Mesendoderm (in vitro differentiated cells): ENCODE results near the gene HMG20B.

Source experiments
- DNase-seq: peaks from one replicate; pipeline ENCODE4 v3.0.0; 2013
- H2AK5ac ChIP-seq: 2 replicates; pipeline ENCODE4 v1.6.1; 2013; ENCODE audit warnings: low read length, inconsistent platforms
- H2BK120ac ChIP-seq: 2 replicates; pipeline ENCODE4 v1.6.1; 2013; ENCODE audit warnings: low read depth, mild to moderate bottlenecking, low read length, moderate library complexity, mixed read lengths
- H2BK15ac ChIP-seq: replicated peaks from 2 replicates; pipeline ENCODE4 v1.6.1; 2013; ENCODE audit warnings: low read depth, mild to moderate bottlenecking, moderate library complexity
- H2BK5ac ChIP-seq: 2 replicates; pipeline ENCODE4 v1.6.1; 2013; ENCODE audit warnings: low read length, inconsistent platforms
- H3K18ac ChIP-seq: 2 replicates; pipeline ENCODE4 v1.6.1; 2013; ENCODE audit warnings: mild to moderate bottlenecking, low read length, mixed read lengths
- H3K23ac ChIP-seq: one replicate; pipeline ENCODE4 v1.6.1; 2013; ENCODE audit warnings: low read length
- H3K27ac ChIP-seq: 2 replicates; pipeline ENCODE4 v1.5.1; 2013; ENCODE audit warnings: low read depth, mild to moderate bottlenecking, inconsistent platforms, low read length, moderate library complexity
- H3K27me3 ChIP-seq: 2 replicates; pipeline ENCODE4 v1.6.1; 2013; ENCODE audit warnings: low read length, control low read depth, mild to moderate bottlenecking, inconsistent platforms; ENCODE audit not compliant: insufficient read depth, poor library complexity
- H3K36me3 ChIP-seq: 2 replicates; pipeline ENCODE4 v1.6.1; 2013; ENCODE audit warnings: low read length, inconsistent platforms; ENCODE audit not compliant: control insufficient read depth, insufficient read depth
- H3K4ac ChIP-seq: one replicate; pipeline ENCODE4 v1.6.1; 2013; ENCODE audit warnings: low read depth, mild to moderate bottlenecking, low read length, moderate library complexity
- H3K4me1 ChIP-seq: 2 replicates; pipeline ENCODE4 v1.6.1; 2013; ENCODE audit warnings: low read depth, low read length, inconsistent platforms; ENCODE audit not compliant: control insufficient read depth
- H3K4me2 ChIP-seq: 2 replicates; pipeline ENCODE4 v1.6.1; 2013; ENCODE audit warnings: low read length
- H3K4me3 ChIP-seq: 2 replicates; pipeline ENCODE4 v1.5.1; 2013; ENCODE audit warnings: mild to moderate bottlenecking, low read length
- H3K56ac ChIP-seq: one replicate; pipeline ENCODE4 v1.6.1; 2013; ENCODE audit warnings: low read length
- H3K79me1 ChIP-seq: 2 replicates; pipeline ENCODE4 v1.6.1; 2013; ENCODE audit warnings: low read length, inconsistent platforms
- H3K79me2 ChIP-seq: 2 replicates; pipeline ENCODE4 v1.6.1; 2013; ENCODE audit warnings: mild to moderate bottlenecking, low read length; ENCODE audit not compliant: control insufficient read depth, insufficient read depth
- H3K9ac ChIP-seq: 2 replicates; pipeline ENCODE4 v1.6.1; 2013; ENCODE audit warnings: low read length, inconsistent platforms
- H4K5ac ChIP-seq: one replicate; pipeline ENCODE4 v1.6.1; 2013; ENCODE audit warnings: low read length
- H4K8ac ChIP-seq: one replicate; pipeline ENCODE4 v1.6.1; 2013; ENCODE audit warnings: low read depth, mild to moderate bottlenecking, control low read depth, low read length, moderate library complexity
- WGBS: extraction: QIAGEN DNeasy Blood & Tissue Kit; methylation state at CpG from one replicate; pipeline ENCODE4 v1.1.7; 2013; ENCODE audit warnings: low lambda C conversion rate, missing lambda C conversion rate; ENCODE audit not compliant: insufficient coverage; ENCODE audit errors: extremely low coverage; 5-methylcytosine and 5-hydroxymethylcytosine counted together

The HMG20B gene

DNA sequence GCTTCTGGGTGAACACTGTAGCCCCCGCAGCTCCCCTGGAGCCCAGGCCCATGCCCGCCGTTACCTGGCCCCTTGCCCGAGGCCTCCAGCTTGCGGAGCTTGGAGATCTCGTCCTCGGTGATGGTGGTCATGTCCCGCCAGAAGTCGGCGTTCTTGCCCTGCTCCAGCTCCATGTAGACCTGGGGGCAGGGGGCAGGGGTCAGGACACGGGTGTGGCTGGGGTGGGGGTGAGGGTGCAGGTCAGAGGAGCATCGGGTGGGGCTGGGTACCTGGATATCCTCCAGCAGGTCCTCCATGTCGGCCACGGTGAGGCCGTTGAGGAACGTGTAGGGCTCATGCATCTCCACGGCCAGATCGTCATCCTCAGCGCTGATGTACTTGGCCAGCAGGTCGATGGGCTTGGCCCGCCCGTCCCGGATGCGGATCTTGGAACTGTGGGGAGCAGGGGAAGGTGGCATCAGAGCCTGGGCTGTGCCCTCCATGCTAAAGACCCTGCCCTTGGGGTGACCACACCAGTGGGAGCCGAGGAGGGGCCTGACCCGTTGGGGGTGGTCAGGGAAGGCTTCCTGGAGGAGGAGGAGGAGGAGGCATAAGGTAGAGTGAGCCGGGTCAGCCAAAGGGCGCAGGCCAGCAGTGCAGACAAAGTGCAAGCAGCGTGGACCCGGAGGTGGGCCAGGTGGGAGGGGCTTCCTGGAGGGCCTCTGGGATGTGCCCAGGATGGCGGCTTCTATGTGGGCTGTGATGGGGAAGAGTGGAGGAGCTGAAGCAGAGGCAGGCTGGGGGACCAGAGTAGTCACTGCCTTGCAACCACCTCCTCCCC lies 46.3 kb downstream of the HMG20B start:
- H4K8ac ChIP-seq, result no peak overlapping the region
- no peak overlapping the region for H3K4me3 ChIP-seq
- no peaks in the 10 kb centered on the region for H3K36me3 ChIP-seq
- no peaks in the 10 kb centered on the region for H3K79me1 ChIP-seq
- H3K4me2 ChIP-seq, result no peak overlapping the region
- H2BK120ac ChIP-seq, result no peak overlapping the region
- H2AK5ac ChIP-seq, result no peak overlapping the region
- no peak overlapping the region for H3K56ac ChIP-seq
- no peaks in the 10 kb centered on the region for H3K4me1 ChIP-seq
- H3K27me3 ChIP-seq, result no peaks in the 10 kb centered on the region
- H2BK15ac ChIP-seq, result no peak overlapping the region
- H3K23ac ChIP-seq, result no peak overlapping the region
- H3K4ac ChIP-seq, result no peak overlapping the region
- H2BK5ac ChIP-seq, result no peak overlapping the region
- no peak overlapping the region for H3K9ac ChIP-seq
- H3K18ac ChIP-seq, result no peak overlapping the region
- WGBS, result no CpG with 5 or more reads among the region's 31 CpGs
- H3K27ac ChIP-seq, result no peak overlapping the region
- no peak overlapping the region for H4K5ac ChIP-seq
- no peak for DNase-seq
- no peaks in the 10 kb centered on the region for H3K79me2 ChIP-seq

DNA sequence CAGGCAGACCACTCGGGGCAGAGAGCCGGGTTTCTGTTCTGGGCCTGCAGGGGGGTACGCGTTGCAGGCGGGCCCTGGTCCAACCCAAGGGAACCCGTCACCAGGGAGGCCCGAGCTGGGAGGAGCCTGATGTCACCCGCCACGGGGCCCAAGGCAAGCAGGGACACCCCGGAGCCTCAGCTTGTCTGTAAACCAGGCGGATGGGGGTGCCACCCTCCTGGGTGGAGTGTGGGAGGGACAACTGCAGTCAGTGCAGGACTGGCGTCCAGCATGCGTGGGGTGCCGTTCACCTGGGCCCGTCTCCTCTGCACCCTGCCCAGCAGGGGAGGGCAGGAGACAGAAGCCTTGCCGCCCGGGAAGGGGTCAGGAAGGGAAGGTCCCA lies 46.9 kb downstream of the HMG20B start:
- H3K4me3 ChIP-seq, result no peak overlapping the region
- no peak overlapping the region for H3K4me2 ChIP-seq
- no peak overlapping the region for H3K18ac ChIP-seq
- H3K36me3 ChIP-seq, result no peaks in the 10 kb centered on the region
- DNase-seq, result no peak
- no peak overlapping the region for H3K4ac ChIP-seq
- H3K79me1 ChIP-seq, result peaks cover 4% of the 10 kb centered on the region
- H3K79me2 ChIP-seq, result peaks cover 4% of the 10 kb centered on the region
- H4K5ac ChIP-seq, result no peak overlapping the region
- H2BK120ac ChIP-seq, result no peak overlapping the region
- no peak overlapping the region for H2AK5ac ChIP-seq
- H4K8ac ChIP-seq, result no peak overlapping the region
- no peak overlapping the region for H3K23ac ChIP-seq
- H3K27ac ChIP-seq, result no peak overlapping the region
- WGBS, result no CpG with 5 or more reads among the region's 17 CpGs
- no peaks in the 10 kb centered on the region for H3K4me1 ChIP-seq
- no peak overlapping the region for H2BK15ac ChIP-seq
- no peak overlapping the region for H2BK5ac ChIP-seq
- H3K9ac ChIP-seq, result no peak overlapping the region
- H3K56ac ChIP-seq, result no peak overlapping the region
- no peaks in the 10 kb centered on the region for H3K27me3 ChIP-seq

DNA sequence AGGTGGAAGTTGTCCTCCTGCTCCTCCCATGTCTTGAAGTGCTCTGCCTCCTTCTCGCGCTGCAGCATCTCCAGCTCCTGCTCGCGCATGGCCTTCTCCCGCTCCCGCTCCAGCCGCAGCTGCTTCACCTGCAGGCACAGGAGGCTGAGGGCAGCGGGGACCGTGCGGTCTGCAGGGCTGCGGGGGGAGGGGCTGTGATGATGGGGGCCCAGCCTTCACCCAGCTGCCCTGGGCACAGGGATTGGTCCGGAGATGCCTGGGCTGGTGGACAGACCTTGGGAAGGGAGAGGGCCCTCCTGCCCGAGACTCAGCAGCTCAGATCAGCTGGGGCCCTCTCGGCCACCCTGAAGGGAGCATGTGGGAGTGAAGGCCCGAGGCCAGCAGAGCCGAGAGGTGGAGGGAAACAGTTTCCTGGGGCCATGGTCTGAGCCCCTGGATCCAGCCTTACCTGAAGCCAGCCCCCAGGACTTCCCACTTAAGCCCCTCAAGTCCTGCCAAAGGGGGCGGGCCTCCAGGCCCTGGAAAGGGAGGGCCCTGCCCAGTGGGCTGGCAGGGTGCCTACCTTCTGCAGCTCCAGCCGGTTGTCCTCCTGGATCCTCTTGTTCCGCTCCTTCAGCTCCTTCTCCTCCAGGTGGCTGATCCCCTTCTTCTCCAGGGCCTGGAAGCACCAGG lies 47.5 kb downstream of the HMG20B start:
- H3K4me3 ChIP-seq, result no peak overlapping the region
- no peak overlapping the region for H2AK5ac ChIP-seq
- no peaks in the 10 kb centered on the region for H3K27me3 ChIP-seq
- no peak overlapping the region for H2BK15ac ChIP-seq
- H4K5ac ChIP-seq, result no peak overlapping the region
- H3K4ac ChIP-seq, result no peak overlapping the region
- H3K27ac ChIP-seq, result no peak overlapping the region
- H3K79me2 ChIP-seq, result peaks cover 10% of the 10 kb centered on the region
- H3K4me1 ChIP-seq, result no peaks in the 10 kb centered on the region
- no peak overlapping the region for H3K4me2 ChIP-seq
- no peak overlapping the region for H3K18ac ChIP-seq
- no peaks in the 10 kb centered on the region for H3K36me3 ChIP-seq
- peaks cover 6% of the 10 kb centered on the region for H3K79me1 ChIP-seq
- no CpG with 5 or more reads among the region's 19 CpGs for WGBS
- H2BK5ac ChIP-seq, result no peak overlapping the region
- no peak for DNase-seq
- H2BK120ac ChIP-seq, result no peak overlapping the region
- H3K23ac ChIP-seq, result no peak overlapping the region
- no peak overlapping the region for H3K9ac ChIP-seq
- no peak overlapping the region for H4K8ac ChIP-seq
- no peak overlapping the region for H3K56ac ChIP-seq

DNA sequence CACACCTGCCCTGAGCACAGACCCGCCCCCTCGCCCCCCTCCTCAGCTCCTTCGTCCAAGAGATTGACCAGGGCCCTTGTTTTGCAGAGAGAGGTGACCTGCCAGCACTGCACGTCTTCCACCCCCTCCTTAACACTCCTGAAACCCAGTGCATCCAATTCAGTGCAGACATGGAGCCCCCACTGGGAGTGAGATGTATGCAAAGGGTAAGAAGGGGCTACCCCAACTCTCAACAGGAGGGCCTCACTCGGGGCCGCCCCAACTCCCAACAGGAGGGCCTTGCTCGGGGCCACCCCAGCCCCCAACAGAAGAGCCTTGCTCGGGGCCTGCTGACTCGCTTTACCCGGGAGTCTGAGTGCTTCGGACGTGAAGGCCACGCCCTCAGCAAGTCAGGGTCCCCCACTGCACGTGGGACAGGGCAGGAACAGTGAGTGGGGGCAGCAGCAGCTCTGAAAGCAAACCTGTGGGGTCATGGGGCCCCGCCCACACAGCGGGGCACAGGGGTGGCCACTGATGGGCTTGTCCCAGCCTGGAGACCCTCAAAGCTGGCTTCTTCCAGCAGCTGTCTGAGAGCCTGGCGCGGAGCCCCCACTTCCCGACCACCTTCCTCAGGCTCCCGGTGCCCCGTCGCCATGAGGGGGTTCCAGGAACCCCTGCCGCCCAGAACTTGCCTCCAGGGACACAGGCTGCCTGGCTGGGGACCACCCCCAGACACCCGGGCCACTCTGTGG lies 48.2 kb downstream of the HMG20B start:
- no peak overlapping the region for H4K5ac ChIP-seq
- no CpG with 5 or more reads among the region's 24 CpGs for WGBS
- no peak overlapping the region for H3K4me3 ChIP-seq
- H3K36me3 ChIP-seq, result no peaks in the 10 kb centered on the region
- peaks cover 17% of the 10 kb centered on the region for H3K79me2 ChIP-seq
- no peak overlapping the region for H3K27ac ChIP-seq
- no peak overlapping the region for H3K56ac ChIP-seq
- no peak overlapping the region for H2BK5ac ChIP-seq
- peaks cover 2% of the 10 kb centered on the region for H3K4me1 ChIP-seq
- no peaks in the 10 kb centered on the region for H3K27me3 ChIP-seq
- H3K9ac ChIP-seq, result no peak overlapping the region
- no peak overlapping the region for H3K4me2 ChIP-seq
- H3K4ac ChIP-seq, result no peak overlapping the region
- no peak overlapping the region for H2AK5ac ChIP-seq
- H2BK15ac ChIP-seq, result no peak overlapping the region
- no peak overlapping the region for H3K18ac ChIP-seq
- no peak overlapping the region for H3K23ac ChIP-seq
- H2BK120ac ChIP-seq, result no peak overlapping the region
- DNase-seq, result no peak
- no peak overlapping the region for H4K8ac ChIP-seq
- H3K79me1 ChIP-seq, result peaks cover 9% of the 10 kb centered on the region

DNA sequence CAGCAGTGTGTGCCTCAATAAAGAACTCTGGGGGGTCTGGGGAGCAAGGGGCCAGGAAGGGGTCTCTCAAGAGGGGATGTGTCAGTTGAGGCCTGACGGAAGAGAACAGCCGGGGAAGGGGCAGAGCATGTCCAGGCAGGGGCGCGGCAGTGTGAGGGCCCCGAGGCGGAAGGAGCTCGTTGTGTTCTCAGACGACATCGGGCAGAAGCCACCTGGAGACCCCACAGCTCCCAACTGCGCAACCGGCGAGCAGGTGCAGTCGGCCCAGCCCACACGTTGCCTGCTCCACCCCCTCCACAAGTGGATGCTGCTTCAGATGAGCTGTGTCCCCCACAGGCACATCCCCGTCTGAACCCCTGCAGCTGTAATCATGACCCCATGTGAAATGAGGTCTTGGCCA lies 48.9 kb downstream of the HMG20B start:
- Histone ChIP-seq H3K56ac (no peak overlapping the region), H3K9ac (no peak overlapping the region), H2AK5ac (no peak overlapping the region), H3K4me1 (peaks cover 2% of the 10 kb centered on the region), H3K79me1 (peaks cover 11% of the 10 kb centered on the region), H4K8ac (no peak overlapping the region), H2BK15ac (no peak overlapping the region), H2BK120ac (no peak overlapping the region), H2BK5ac (no peak overlapping the region), H4K5ac (no peak overlapping the region), H3K27me3 (no peaks in the 10 kb centered on the region), H3K18ac (no peak overlapping the region), H3K4me2 (no peak overlapping the region), H3K36me3 (no peaks in the 10 kb centered on the region), H3K4me3 (no peak overlapping the region), H3K23ac (no peak overlapping the region), H3K4ac (no peak overlapping the region), H3K79me2 (peaks cover 22% of the 10 kb centered on the region), H3K27ac (no peak overlapping the region)
- WGBS, result no CpG with 5 or more reads among the region's 15 CpGs
- no peak for DNase-seq
